NT2/D1 (cell line): ENCODE results near the gene ITLN2.

Experiments
- SUZ12 ChIP-seq: IDR thresholded peaks from 2 replicates; pipeline ENCODE4 v1.6.1; 2011; ENCODE audit not compliant: insufficient read length, insufficient read depth; ENCODE audit errors: extremely low read depth
- YY1 ChIP-seq: IDR thresholded peaks from 2 replicates; pipeline ENCODE4 v1.6.1; 2011; ENCODE audit not compliant: insufficient read length, insufficient read depth
- ZNF274 ChIP-seq: IDR thresholded peaks from 2 replicates; pipeline ENCODE4 v1.6.1; 2011; ENCODE audit warnings: mild to moderate bottlenecking, low read depth, low read length

DNA sequence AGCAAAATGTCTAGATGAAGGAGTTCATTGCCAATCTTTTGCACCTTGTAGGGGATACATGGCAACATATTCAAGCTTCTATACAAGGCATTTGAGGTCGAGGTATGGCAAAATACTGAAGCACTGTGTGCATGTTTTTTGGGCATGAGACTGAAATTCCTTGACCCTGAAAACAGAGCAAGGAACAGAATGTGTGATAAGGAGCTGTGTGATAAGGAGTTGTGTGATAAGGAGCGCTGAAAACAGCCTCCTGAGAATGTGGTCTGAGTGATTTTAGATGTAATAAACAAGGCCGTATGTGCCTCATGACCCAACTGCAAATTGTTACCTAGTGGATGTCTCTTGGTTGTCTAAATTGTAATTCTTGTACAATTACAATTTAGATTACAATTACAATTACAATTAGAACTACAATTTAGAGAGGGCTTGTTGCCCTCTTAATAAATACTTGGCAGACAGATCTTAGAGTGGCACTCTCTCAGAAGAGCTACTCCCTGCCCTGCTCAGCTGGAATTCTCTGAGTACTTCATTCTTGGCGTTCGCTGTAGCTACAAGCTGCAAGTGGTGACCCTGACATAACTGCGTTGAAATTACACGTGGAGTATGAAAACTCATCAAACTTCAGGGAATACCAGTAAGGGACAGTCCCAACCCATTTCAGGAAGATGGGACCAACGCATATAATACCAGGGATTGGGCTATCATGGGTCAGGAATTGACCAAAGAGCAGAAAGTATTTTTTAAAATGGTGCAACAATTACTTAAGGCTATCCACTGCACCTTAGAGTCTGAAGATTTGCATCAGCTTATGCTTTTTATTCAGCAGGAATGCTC, 49.6 kb downstream of the ITLN2 start:
- TF ChIP-seq YY1, result no peak
- TF ChIP-seq ZNF274, result no peak
- TF ChIP-seq SUZ12, result no peak
